Small intestine (tissue), 7 donors: Measurements from ENCODE around the gene RMDN3. TPM values are rescaled to one million over a fixed set of nuclear protein-coding genes. Genes with fewer than 3 reads are reported as not detected.

ENCODE experiments used
- DNase-seq, 2 donors: peaks; one replicate each; pipeline versions ENCODE4 v3.0.0 to v3.0.0-alpha.2; 2013
- FAIRE-seq: peaks from 2 replicates; lab custom pipeline; 2012; peaks lifted over from hg19 to GRCh38; lab: Jason Lieb, UNC
- H3K27ac ChIP-seq, 3 donors: one replicate each; pipeline ENCODE4 v1.5.1; 2013; ENCODE audit warnings: low read length in 2 of 3, mild to moderate bottlenecking in 2 of 3, control low read depth in 1 of 3, inconsistent platforms in 1 of 3, low read depth in 1 of 3, moderate library complexity in 1 of 3
- H3K27me3 ChIP-seq, 3 donors: one replicate each; pipeline ENCODE4 v1.6.1; 2013; ENCODE audit warnings: low read length in 3 of 3, inconsistent platforms in 1 of 3; ENCODE audit not compliant: control insufficient read depth in 3 of 3, insufficient read depth in 3 of 3
- H3K36me3 ChIP-seq, 3 donors: one replicate each; pipeline ENCODE4 v1.6.1; 2013; ENCODE audit warnings: low read length in 3 of 3, inconsistent platforms in 1 of 3, low read depth in 1 of 3, mild to moderate bottlenecking in 1 of 3, moderate library complexity in 1 of 3; ENCODE audit not compliant: control insufficient read depth in 3 of 3, insufficient read depth in 2 of 3
- H3K4me1 ChIP-seq, 3 donors: one replicate each; pipeline ENCODE4 v1.6.1; 2013; ENCODE audit warnings: low read length in 2 of 3, inconsistent platforms in 1 of 3, low read depth in 1 of 3, mild to moderate bottlenecking in 1 of 3, moderate library complexity in 1 of 3; ENCODE audit not compliant: control insufficient read depth in 3 of 3, insufficient read depth in 2 of 3
- H3K4me3 ChIP-seq, 3 donors: one replicate each; pipeline ENCODE4 v1.5.1; 2013; ENCODE audit warnings: low read length in 3 of 3, control low read depth in 1 of 3, inconsistent platforms in 1 of 3, low read depth in 1 of 3, mild to moderate bottlenecking in 1 of 3, moderate library complexity in 1 of 3
- H3K9me3 ChIP-seq, 2 donors: one replicate each; pipeline ENCODE4 v1.6.1; 2013; ENCODE audit warnings: low read depth in 1 of 2, low read length in 1 of 2; ENCODE audit not compliant: control insufficient read depth in 2 of 2, insufficient read depth in 1 of 2
- WGBS, 3 donors: extraction: QIAGEN DNeasy Blood & Tissue Kit; methylation state at CpG; one replicate each; pipeline ENCODE4 v1.1.7; 2013; 5-methylcytosine and 5-hydroxymethylcytosine counted together
- polyA plus RNA-seq, 4 donors: library from polyadenylated mRNA; stranded (reverse) in 3 of 4; unstranded in 1 of 4; fragments of 200-250 nt in 3 of 4; fragments of 120-200 nt in 1 of 4; gene quantifications; one replicate each; pipeline versions ENCODE4 v1.2.1 to v1.2.3, GENCODE V29; 2013
- donor health status: healthy with polysubstance abuse.
- donor health status: control.
- donor health status: control.
- donor health status: Bipolar disorder and iron deficiency.
- donor health status: healthy.

RMDN3 gene
- polyA plus RNA-seq, 4 donors, result 36.6 to 80.8 (median 68.2) TPM

DNA sequence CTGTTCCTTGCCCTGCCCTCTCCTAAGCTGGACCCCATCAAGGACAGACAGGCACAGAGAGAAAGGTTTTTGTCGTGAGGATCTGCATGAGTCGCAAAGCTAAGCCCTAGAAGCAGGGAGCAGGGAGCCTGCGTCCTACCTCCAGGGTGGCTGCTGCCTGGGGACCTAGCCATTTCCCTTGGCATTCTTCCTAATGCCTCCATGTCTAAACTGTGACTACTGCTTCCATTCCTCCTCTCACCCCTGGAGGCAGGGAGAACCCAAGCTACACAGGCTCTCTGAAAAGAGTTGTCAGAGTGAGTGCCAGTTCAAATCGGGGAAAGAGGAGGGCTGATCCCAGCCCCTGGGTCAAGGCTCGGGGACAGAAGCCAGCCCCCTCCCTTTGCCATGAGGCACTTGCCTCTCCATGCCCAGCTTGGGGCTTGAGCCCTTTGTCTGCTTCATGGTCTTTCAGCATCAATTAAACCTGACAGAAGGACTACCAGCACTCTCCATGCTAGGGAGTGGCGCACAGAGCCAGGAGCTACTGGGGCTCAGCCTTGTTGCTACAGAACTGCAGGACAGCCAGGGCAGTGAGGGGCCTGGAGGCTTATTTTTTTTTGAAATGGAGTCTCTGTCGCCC, 11.3 kb upstream of the RMDN3 start:
- no peak for DNase-seq
- H3K4me1 ChIP-seq, result peaks cover 2 to 74% (median 3%) of the 10 kb centered on the region in 3 donors
- H3K27ac ChIP-seq, result peak overlapping the region in 1 of 3 donors; percentile 99
- H3K9me3 ChIP-seq, result no peaks in the 10 kb centered on the region
- WGBS, 3 donors, result 81 to 90% (median 85%) methylated on average over 7 of the region's 7 CpGs
- H3K36me3 ChIP-seq, result peaks cover 0 to 52% (median 4%) of the 10 kb centered on the region in 3 donors
- no peak overlapping the region for H3K4me3 ChIP-seq
- FAIRE-seq, result no peak
- no peaks in the 10 kb centered on the region for H3K27me3 ChIP-seq

DNA sequence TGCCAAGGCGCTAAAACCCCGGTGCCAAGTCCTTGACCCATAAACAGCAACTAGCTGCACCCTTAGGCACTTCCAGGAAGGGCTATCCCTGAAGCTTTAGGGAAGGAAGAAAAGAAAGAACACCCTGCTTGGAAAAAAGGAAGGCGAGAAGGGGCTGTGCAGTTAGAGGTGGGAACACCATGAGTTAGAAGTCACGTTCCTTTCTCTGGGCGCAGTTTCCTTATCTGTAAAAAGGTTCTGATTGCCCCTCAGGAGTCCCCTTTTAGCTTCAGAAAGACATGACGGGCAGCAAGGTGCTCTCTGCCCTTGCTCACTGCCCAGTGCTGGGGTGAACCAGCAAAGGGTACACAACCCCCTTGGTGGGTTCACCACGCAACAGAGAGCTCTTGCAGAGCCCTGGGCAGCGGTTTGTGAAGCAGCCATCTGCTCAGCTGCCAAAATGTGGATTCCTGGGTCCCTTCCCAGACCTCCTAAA, 9.6 kb upstream of the RMDN3 start:
- Histone ChIP-seq H3K9me3 (no peaks in the 10 kb centered on the region), H3K27ac (peak overlapping the region; percentile 84 to 99 (median 93)), H3K27me3 (no peaks in the 10 kb centered on the region), H3K36me3 (peaks cover 0 to 42% (median 4%) of the 10 kb centered on the region in 3 donors), H3K4me1 (peaks cover 2 to 57% (median 3%) of the 10 kb centered on the region in 3 donors), H3K4me3 (peak overlapping the region in 2 of 3 donors; percentile 70 to 93)
- 10 to 30% (median 20%) methylated on average over 8 of the region's 8 CpGs for WGBS, 3 donors
- FAIRE-seq (no peak), DNase-seq (peak in 1 of 2 donors; percentile 63)

DNA sequence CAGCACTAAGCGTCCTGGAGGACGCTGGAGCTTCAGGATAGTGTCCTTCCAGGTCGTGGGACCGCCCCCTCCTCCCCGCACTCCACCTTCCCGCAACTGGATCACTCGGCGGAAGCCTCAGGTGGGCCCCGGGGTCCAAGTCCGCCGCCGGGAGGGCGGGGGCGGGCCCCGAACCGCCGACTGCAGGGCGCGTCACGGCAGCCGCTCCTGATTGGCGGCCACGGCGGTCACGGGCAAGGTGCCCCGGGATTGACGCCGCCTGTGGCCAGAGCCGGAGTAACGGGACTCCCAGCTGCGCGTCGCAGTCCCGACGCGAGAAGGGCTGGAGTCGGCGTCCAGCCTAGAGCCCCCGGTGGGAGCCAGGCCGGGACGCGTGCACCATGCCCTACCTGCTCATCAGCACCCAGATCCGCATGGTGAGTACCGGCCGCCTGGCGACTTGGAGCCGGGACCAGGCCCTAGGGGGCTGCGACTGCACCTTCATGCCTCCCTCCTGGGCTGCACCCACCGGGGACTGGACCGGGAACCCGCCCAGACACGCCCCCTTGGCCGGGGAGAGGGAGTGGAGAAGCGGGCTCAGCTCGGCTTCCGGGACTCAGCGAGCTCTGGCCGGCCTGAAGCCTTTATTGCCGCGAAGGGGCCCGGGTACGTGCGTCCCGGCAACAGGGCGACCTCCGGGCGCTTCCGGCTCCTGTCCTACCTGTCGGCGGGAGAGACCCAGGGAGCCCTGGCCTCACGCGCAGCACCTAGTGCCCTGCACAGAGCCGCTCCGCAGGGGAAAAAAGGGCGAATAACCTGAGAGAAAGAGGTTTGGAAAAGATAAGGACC, 9.0 kb upstream of the RMDN3 start, which contains the start of gene GCHFR:
Gene GCHFR, plus strand, starts transcription at position 268 of the 828 bp plus-strand sequence. Its CDS starts 113 bp downstream, at position 381.
- peaks cover 2 to 51% (median 3%) of the 10 kb centered on the region in 3 donors for H3K4me1 ChIP-seq
- H3K9me3 ChIP-seq, result no peaks in the 10 kb centered on the region
- DNase-seq, result peak; percentile 86 to 96
- H3K27me3 ChIP-seq, result no peaks in the 10 kb centered on the region
- peak within 1 kb of the TSS; percentile 84 to 99 (median 93) for H3K27ac ChIP-seq
- H3K36me3 ChIP-seq, result peaks cover 0 to 40% (median 4%) of the 10 kb centered on the region in 3 donors
- WGBS, 3 donors, result 0 to 1% (median 0%) methylated on average over 48 to 75 of the region's 75 CpGs
- FAIRE-seq, result no peak
- H3K4me3 ChIP-seq, result peak within 1 kb of the TSS; percentile 65 to 93 (median 70)

DNA sequence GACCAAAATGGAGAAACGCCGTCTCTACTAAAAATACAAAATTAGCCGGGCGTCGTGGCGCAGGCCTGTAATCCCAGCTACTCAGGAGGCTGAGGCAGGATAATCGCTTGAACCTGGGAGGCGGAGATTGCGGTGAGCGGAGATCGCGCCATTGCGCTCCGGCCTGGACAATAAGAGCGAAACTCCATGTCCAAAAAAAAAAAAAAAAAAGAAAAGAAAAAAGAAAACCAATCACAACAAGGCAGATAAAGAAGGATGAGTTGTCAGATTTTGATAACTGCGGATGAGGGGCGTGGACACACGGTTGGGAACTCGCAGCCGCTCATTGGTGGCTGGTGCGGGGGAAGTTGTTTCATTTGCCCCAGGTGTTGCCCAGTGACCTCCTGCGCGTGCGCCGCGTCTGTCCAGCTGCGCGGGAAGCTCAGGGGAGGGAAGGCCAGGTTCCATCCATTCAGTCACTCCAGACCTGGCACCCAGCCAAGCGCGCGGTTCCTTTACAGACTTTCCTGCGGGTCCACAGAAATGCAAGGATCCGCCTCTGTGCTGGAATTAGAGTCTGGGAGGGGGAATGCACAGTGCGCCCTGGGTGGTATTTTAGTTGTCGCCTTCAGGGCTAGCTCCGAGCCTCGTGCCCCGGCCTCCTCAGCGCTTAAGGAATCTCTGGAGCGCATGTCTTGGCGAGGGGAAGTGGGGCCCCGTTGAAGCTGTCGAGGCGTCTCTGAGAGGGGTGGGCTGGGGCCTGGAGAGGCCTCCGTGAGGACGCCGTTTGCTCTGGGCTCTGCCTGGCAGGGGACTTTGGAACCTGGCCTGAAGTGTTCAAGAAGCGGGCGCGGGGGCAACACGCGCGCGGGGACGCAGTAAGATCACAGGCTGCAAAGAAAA, 8.1 kb upstream of the RMDN3 start:
- H3K9me3 ChIP-seq, result no peaks in the 10 kb centered on the region
- no peak for FAIRE-seq
- no peaks in the 10 kb centered on the region for H3K27me3 ChIP-seq
- 27 to 30% (median 29%) methylated on average over 55 of the region's 55 CpGs for WGBS, 3 donors
- peaks cover 2 to 43% (median 3%) of the 10 kb centered on the region in 3 donors for H3K4me1 ChIP-seq
- H3K4me3 ChIP-seq, result peak overlapping the region; percentile 65 to 93 (median 70)
- H3K27ac ChIP-seq, result peak overlapping the region; percentile 84 to 99 (median 93)
- DNase-seq, result peak; percentile 84 to 93
- H3K36me3 ChIP-seq, result peaks cover 0 to 31% (median 4%) of the 10 kb centered on the region in 3 donors

DNA sequence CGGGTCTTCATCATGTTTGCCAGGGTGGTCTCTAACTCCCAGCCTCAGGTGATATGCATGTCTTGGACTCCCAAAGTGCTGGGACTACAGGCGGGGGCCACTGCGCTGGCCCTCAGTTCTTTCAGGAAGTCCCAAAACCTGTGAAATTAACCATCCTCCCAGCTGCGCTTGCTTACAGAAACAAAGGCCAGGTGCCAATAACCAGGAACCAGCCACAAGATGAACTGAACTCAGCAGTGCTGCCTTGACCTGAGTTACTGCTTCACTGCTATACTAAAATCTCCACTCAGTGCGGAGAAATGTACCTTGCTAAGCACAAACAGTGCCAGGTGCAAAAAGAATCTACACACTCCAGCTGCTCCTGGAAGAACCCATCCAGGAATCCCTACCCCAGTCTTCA, 4.9 kb upstream of the RMDN3 start:
- DNase-seq (no peak), FAIRE-seq (no peak)
- no peak overlapping the region for H3K27ac ChIP-seq
- H3K4me1 ChIP-seq, result peaks cover 0 to 26% (median 3%) of the 10 kb centered on the region in 3 donors
- H3K4me3 ChIP-seq, result no peak overlapping the region
- H3K27me3 ChIP-seq, result no peaks in the 10 kb centered on the region
- 93 to 96% (median 95%) methylated on average over 5 of the region's 5 CpGs for WGBS, 3 donors
- H3K9me3 ChIP-seq, result no peaks in the 10 kb centered on the region
- H3K36me3 ChIP-seq, result peaks cover 0 to 3% (median 0%) of the 10 kb centered on the region in 3 donors

DNA sequence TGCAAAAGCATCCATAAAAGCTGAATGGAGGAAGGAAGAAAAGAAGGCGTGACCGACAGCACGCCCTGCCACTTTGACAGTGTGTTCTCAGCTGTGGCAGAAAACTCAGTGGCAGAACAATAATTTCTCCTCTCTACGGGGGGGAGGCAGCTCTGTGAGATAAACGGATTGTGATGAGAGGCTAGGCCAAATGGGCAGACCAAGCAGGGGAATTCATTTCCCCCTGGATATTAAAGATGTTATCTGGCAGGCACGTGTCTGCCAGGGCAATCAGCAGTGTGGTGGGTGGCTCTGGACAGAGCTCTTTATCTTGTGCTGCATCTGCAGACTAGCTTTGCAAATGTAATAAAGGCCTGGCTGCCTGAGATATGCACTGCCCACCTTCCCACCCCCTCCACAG, 1.9 kb upstream of the RMDN3 start:
- 35 to 42% (median 37%) methylated on average over 6 of the region's 6 CpGs for WGBS, 3 donors
- FAIRE-seq, result no peak
- Histone ChIP-seq H3K9me3 (no peaks in the 10 kb centered on the region), H3K27ac (no peak overlapping the region), H3K36me3 (peaks cover 0 to 7% (median 0%) of the 10 kb centered on the region in 3 donors), H3K4me3 (no peak overlapping the region), H3K4me1 (peaks cover 2 to 26% (median 10%) of the 10 kb centered on the region in 3 donors), H3K27me3 (no peaks in the 10 kb centered on the region)
- DNase-seq, result no peak

DNA sequence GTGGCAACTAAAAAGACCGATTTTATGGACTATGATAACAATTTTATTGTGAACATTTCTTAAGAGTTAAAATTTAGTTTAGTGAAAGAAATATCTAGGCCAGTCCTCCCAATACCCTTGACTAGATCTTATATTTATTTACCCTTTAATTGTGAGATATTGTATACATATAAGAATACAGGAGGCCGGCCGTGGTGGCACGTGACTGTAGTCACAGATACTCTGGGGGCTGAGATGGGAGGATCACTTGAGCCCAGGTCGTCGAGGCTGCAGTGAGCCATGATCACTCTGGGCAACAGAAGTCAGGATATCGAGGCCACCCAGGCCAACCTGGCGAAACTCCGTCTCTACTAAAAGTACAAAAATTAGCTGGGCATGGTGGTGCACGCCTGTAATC, 756 bp upstream of the RMDN3 start:
- 53 to 64% (median 56%) methylated on average over 10 of the region's 10 CpGs for WGBS, 3 donors
- peak overlapping the region in 1 of 3 donors; percentile 97 for H3K27ac ChIP-seq
- DNase-seq (no peak), FAIRE-seq (no peak)
- peak overlapping the region; percentile 82 to 98 (median 96) for H3K4me3 ChIP-seq
- peaks cover 0 to 16% (median 2%) of the 10 kb centered on the region in 3 donors for H3K36me3 ChIP-seq
- H3K4me1 ChIP-seq, result peaks cover 2 to 35% (median 10%) of the 10 kb centered on the region in 3 donors
- no peaks in the 10 kb centered on the region for H3K9me3 ChIP-seq
- no peaks in the 10 kb centered on the region for H3K27me3 ChIP-seq
